GM19463 (cell line): ENCODE data around the gene GSK3A.

Experiments used
- ATAC-seq: cut with Tn5 transposase; IDR thresholded peaks from one replicate; pipeline ENCODE4 v1.9.1; 2021; ENCODE audit warnings: mild to moderate bottlenecking, moderate library complexity; ENCODE audit not compliant: unreplicated experiment

Gene GSK3A

DNA sequence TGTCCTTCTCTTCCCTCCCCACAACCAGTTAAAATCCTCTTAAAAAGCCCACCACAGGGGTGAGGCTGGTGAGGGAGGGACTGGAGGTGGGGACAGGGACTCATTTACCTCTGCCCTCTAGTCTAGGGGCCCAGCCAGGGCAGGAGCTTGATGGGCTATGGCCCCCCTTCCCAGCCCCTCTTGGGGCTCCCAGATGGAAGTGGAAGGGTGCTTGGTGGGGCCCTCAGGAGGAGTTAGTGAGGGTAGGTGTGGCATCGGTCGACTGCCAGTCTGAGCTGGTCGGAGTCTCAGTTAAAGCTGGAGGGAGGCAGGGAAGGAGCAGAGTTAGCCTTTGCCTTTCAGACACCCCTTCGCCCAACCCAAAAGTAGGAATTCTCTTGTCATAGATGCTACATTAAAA, 11.8 kb downstream of the GSK3A start:
- no peak for ATAC-seq

DNA sequence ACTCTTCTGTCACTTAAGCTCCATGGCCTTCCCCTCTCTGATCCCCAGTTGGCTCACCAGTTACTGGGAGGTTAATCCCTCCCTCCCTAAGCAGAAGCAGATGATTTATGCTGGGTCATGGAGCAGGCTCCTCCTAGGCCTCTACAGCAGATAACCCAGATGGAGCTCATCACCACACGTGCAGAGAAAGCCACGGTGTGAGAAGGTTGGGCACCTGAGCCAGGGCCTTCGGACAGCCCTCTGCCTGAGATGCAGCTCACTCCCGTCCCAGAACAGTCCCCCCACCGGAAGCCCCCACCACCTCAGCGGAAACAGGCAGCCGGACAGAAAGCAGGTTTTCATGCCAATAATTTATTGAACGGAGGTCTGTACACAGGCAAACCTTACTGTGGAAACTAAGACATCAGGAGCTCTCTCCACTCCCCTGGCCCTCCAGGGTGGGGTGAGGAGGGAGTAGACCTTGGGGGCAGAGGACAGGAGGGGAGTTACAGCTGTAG, 12.5 kb downstream of the GSK3A start:
- no peak for ATAC-seq

DNA sequence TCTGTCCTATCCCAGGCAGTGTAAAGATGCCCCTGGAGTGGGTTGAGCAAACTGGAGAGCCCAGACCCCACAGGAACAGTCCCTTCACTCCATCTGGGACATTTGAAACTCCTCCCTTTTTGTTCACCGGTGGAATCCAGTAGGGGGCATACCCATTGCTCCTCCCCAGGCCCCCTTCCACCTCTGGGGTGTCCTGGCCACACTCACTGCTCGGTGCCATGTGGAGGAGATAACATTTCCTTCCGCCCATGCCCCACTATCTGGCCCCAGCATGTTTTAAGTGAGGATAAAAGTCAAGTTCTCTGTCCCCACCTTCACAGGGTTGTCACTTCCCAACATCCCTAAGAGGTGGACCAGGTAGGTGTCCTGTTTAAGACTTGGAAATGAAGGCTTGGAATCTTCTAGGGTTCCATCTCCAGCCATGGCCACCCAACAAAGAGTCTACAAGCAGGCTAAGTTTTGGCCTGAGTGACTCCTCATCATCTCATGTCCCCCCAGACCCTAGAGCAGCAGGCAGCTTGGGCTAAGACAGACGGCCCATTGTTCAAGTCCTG, 13.0 kb downstream of the GSK3A start:
- ATAC-seq, result no peak

DNA sequence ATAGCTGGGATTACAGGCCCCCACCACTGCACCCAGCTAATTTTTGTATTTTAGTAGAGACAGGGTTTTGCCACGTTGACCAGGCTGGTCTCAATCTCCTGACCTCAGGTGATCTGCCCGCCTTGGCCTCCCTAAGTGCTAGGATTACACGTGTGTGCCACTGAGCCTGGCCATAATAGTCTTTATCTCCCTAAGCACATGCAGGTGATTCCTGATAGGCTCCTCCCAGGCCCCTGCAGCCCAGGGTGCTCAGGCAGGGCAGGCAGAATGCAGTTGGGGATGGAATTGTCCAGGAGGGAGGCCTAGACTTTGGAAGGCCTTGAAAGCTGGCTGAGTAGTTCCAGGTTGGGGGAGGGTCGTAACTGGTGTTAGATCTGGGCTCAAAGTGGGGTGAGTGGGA, 13.8 kb downstream of the GSK3A start:
- no peak for ATAC-seq

DNA sequence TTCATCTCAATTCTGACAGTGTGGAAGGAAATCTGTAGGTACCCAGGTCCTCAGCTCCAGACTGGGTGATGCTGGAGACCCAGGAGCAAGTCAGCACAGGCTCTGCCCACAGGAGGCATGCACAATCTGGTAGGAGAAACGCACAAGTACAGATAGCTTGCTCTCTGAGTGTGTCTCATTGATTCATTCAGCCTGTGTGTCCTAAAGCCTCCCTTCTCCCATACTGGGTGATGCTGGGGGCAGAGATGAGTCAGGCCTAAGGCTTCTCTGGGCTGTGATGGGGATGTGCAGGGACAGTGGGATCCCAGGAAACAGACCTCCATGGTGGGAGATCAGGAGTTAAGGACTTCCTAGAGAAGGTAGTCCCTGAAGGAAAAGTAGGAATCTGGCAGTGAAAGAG, 15.5 kb downstream of the GSK3A start:
- no peak for ATAC-seq

DNA sequence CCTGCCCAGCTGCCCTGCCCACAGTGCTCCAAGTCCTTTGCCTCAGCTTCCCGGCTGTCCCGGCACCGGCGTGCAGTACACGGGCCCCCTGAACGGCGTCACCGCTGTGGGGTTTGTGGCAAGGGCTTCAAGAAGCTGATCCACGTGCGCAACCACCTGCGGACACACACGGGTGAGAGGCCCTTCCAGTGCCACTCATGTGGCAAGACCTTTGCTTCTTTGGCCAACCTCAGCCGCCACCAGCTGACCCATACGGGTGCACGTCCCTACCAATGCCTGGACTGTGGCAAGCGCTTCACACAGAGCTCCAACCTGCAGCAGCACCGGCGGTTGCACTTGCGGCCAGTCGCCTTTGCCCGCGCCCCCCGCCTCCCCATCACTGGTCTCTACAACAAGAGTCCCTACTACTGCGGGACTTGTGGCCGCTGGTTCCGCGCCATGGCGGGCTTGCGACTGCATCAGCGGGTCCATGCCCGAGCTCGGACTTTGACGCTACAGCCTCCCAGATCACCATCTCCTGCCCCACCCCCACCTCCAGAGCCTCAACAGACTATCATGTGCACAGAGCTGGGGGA, 16.6 kb downstream of the GSK3A start:
- ATAC-seq, result no peak

DNA sequence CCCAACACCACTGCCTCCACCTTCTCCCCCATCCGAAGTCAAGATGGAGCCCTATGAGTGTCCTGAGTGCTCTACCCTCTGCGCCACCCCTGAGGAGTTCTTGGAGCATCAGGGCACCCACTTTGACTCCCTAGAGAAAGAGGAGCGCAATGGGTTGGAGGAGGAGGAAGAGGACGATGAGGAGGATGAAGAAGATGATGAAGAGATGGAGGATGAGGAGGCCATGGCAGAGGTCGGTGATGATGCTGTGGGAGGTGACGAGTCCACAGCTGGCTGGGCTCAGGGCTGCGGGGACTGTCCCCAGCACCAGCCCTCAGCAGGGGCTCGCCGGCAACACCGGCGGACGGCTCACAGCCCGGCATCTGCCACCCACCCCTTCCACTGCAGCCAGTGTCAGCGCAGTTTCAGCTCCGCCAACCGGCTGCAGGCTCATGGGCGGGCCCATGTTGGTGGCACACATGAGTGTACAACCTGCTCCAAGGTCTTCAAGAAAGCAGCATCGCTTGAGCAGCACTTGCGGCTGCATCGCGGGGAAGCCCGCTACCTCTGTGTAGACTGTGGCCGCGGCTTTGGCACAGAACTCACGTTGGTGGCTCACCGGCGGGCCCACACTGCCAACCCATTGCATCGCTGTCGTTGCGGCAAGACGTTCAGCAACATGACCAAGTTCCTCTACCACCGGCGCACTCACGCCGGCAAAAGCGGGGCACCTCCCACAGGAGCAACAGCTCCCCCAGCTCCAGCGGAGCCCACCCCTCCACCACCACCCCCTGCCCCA, 17.3 kb downstream of the GSK3A start:
- ATAC-seq, result no peak

DNA sequence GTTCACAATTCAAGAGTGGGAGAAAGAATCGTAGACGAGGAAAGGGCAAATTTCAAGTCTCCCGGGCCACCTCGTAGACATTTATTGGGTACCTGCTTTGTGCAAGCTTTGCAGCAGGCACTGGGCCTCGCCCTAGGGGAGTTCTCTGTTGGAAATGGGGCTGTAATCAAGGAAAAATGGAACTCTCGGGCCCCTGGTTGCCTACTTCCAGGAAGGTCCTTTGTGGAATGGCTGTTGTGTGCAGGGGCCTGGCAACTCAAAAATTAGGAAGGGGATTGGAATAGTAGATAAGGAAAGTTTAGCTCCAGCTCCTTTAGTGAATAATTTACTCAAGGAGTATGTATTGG, 21.7 kb downstream of the GSK3A start:
- ATAC-seq, result no peak

DNA sequence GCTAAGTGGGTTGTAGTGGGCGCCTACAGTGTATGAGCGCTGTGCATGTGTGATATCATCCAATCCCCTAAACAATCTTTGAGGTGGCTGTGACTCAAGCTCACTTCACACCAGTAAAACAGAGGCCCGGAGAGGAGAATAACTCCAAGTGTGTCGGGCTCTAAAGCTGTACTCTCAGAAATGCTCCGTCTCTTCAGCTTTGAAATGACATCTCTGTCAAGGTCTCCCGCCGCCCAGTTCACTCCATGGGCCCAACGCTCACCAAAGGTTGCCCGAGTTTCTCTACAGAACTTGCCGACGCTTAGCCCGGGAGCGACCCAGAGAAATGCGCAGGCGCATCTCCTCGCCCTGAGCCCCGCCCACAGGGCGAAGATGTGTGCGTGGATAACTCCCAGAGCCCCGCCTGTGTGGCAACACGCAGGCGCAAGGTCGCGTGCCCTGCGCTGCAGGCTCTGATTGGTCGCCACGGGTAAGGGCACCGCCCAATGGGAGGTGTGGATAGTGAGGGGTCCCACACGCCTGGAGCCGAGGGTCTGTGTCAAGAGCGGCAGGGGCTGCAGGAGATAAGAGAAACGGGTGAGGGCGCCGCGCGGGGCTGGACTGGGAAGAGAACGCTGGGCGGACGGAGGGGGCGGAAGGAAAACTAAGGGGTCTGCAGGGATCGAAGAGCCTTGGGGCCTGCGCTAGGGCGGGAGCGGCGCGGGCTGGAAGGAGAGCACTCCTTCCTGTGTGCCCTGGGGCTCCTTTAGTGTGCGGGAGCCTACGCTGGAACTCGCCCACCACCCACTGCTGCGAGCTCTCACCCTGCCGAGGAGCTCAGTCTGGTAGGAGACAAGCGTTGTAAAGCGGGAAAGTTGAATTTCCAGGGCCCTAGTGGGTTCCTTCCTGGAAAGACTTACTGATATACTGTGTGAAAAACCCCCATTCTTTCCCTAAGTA, 22.3 kb downstream of the GSK3A start, which contains the start of gene ZNF526:
Gene ZNF526, plus strand, starts transcription at position 501 of the 939 bp plus-strand sequence. CDS start 4,092 bp downstream, outside the sequence.
- peak; percentile 82 for ATAC-seq

DNA sequence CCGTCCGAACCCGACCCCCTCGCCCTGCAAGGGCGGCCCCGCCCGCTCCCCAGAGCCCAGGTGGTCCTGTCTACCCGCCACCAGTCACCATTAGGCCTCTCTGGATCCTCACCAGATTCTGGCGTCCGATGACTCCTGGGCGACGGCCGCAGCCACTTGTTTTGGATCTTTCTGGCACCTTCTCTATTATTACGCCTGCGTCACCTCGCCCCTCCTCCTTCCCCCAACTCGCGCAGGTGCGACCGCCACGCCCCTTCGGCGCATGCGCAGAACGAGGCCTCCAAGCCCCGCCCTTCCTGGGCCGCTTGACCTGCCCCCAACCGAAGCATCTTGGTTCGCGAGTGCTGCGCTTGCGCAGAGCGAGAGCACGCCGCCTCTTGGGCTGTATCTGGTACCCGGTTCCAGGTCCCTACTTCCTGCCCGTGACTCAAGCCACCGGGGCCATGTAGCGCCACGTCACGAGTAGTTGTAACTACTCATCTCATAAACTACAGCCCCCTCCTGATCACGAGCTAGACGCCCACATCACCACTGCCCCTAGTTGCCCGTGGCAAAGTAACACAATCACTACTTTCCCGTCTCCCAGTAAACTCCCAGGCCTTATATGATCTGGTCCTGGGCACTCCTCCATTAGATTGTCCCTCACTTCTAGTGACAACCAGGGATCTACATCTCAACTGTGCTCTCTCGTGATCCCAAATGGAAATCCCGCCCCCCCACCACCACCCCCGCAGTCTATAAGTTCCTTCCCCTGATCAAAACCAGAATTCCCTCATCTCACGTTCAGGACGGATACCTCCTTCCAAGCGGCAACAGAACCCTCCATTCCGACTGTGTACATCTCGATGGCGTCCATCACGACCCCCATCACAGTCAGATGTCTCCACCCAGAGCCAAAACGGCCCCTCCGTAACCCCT, 24.6 kb downstream of the GSK3A start, which contains the start of gene DEDD2:
Gene DEDD2, minus strand, starts transcription at position 158 of the 918 bp plus-strand sequence. CDS start 670 bp downstream, outside the sequence.
- peak; percentile 60 for ATAC-seq

DNA sequence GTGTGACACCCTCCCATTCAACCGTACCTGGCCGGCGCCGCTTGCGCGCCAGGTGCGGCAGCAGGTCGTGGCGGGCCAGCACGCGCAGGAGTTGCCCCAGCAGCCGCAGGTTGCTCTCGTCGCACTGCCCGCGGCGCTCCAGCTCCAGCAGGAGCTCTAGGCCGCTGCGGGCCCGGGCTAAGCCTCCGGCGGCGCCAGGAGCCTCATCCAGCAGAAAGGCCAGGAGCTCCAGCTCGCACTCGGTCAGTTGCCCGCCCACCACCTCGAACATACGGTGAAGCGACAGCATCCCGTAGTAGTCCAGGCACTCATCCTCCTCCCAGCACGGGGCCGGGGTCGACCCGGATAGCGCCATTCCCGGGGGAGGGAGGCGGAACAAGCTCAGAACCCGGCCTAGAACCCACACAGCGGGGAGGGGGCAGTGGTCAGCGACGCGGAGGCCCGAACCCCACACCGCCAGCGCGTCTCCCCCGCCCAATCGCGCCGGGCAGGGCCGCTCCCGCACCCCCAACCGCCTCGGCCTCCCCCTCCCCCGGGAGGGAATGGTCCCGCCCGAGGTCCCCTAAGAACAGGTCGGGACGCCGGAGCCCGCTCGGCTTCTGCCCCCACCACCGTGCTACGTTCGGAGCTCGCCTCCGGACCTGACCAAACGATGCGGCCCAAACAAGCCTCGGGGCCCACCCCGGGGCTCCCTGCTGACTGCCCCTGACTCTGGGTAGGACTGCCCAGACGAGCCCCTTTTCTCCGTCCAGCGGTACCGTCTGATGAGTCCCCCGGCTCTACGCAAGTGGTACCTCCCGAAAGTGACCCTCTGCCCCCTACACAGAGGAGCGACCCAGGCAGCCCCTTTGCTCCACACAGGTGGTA, 25.5 kb downstream of the GSK3A start:
- ATAC-seq, result no peak

DNA sequence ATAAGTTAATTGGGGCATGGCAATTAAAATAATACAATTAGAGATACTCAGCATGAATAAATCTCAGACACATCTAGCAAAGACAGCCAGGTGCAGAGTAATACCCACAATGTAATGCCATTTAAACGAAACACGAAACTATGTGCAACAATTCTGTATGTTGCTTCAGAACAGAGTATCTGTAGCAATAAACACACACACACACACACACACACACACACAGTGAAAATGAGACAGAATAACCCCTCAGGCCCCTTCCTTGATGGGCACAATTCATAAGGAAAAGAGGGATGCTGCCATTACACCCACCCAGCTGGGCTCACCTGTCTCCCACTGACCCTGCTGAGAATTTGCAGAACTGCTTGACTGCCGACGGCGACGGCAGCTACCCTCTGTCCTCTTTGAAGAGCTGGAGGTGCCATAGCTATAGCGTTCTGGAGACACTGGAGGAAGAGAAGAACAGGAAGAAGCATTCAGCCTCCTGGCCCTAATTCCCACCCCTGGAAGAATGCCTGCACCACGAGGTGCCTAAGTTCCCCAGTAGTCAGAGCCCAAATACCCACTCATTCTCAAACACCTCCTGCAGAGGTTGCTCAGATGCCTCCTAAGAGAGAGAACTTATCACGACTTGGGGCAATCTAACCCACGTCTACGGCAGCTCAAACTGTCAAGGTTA, 27.5 kb downstream of the GSK3A start:
- ATAC-seq, result no peak

DNA sequence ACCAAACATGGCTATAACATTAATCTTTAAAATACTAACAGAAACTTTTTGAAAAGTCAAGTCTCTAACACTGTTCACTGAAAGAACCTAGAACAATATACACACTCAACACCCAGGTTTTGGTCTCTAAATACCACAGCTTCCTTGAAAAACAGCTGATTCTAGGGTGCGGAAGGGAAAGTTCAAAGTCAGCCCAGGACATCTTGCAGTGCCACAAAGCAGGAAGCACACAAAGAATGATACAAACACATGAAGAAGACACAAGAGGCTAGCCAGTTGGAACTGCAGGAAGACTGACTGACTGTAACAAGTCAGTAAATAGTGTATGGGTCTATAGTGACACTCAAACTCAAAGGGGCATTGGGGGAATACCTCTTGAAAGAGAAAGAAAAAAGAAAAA, 29.5 kb downstream of the GSK3A start:
- no peak for ATAC-seq

DNA sequence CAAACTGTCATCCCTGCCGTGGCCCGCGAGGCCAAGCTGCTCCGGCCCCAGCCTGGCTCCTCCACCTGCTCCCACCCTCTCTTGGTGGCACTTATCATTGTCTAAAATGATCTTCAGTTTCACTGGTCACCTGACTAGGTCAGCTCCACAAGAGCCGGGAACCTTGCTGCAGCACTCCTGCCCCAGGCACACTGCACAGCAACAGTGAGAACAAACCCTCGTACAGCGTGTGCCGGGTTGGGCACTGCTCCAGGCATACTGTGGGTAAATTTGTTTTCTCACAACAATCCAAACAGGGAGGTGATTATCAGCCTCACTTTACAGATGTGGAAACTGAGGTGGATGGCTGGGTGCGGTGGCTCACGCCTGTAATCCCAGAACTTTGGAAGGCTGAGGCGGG, 33.8 kb downstream of the GSK3A start:
- no peak for ATAC-seq

DNA sequence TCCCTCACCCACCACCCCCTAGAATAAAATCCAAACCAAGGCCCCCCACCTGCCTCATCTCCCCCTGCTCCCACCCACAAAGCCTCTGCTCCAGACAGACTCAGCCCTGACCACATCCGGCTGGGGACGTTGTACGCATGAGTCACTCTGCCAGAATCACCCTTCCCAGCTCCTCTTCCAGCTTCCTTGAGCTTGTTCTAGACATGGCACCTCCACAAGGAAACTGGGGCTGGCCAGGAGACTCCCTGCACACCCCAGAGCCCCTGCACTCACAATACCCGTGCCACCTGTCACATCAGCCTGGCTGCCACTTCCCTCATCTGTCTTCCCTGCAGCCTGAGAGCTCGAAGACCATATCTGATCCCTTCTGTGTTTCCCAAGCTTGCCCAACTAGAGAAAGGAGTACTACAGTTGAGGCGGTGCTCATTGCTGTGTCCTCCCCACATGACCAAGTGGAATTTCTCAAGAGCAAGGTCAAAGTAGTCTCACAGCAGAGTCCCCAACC, 34.6 kb downstream of the GSK3A start:
- no peak for ATAC-seq

DNA sequence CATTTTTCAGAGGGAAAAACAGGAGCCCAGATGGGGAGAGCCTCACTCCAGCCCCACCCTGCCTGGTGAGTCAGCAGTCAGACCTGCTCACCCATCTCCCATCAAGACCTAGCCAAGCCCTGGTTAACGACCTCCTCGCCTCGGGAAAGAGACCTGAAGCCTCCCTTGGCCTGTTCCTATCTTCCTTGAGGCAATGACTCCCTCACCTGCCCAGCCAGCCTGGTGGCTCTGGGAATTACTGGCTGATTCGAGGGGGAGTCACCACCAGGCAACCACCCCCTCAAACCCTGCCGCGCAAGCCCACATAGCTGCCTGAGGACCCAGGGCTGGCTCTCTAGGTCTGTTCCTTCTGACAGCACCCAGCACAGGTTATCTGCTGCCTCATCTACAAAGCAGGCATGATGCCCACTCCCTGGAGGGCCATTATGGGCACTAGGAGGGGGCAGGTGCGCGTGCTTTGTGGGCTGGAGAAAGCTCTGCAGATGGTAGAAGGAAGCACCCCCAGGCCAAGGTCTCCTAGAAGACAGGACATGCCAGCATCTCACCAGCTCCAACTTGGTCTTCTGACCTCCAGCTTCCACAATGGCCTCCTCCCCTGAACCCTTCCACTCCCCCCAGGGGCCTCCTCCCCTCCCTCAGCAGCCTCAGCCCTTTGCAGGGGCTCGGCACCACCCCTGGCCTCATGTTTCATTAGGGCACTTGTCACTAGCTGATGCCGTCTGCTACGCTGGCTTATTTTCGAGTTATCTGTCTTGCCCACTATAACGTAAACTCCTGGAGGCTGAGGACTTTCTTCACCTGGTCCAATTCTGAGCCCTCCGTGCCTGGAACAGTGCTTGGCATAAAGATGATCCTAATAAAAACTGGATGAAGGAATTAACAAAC, 35.3 kb downstream of the GSK3A start:
- ATAC-seq, result no peak

DNA sequence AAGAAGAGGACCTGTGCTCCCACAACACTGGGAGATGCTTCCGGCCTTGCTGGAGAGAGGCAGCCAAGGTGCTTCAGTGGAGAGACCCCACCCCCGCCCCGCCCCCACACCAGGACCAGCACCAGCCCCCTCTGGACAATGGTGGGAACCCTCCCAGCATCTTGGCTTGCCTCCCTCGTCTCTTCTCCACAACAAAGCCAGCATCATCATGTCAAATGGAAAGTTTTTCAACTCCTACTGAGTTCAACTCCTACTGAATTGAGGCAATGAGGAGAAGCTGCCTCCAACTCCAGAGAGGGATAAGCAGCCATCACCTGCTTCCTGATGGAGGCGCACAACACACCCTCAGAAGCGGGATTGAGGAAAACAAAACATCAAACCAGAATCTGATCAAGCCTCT, 37.7 kb downstream of the GSK3A start:
- no peak for ATAC-seq
